K562 (cell line): ENCODE measurements around the gene DHRS13. TPM values are rescaled to one million over a fixed set of nuclear protein-coding genes. Genes with fewer than 3 reads are reported as not detected.

ENCODE experiments used
- BCL6 ChIP-seq: fragments of 250-450 bp; sonication (Bioruptor Pico); IDR thresholded peaks from 2 replicates; pipeline ENCODE4 v1.4.0; 2020
- BCOR ChIP-seq: fragments of 450-650 bp; IDR thresholded peaks from 2 replicates; pipeline ENCODE4 v1.6.1; 2016
- CHD1 ChIP-seq: fragments of 200-600 bp; sonication (generic); IDR thresholded peaks from one replicate; pipeline ENCODE4 v1.6.1; 2012; ENCODE audit warnings: mild to moderate bottlenecking, moderate library complexity, low read length, inconsistent platforms
- CHD2 ChIP-seq: IDR thresholded peaks from 2 replicates; pipeline ENCODE4 v1.6.1; 2011; ENCODE audit warnings: low read depth, low read length
- GATA2 ChIP-seq: sonication (generic); formaldehyde crosslinking; IDR thresholded peaks from 2 replicates; pipeline ENCODE4 v1.4.0; 2020; ENCODE audit warnings: mild to moderate bottlenecking, missing genetic modification reagents
- KLF16 ChIP-seq: IDR thresholded peaks from 2 replicates; pipeline ENCODE4 v1.6.1; 2016; ENCODE audit warnings: antibody characterized with exemption
- MBD2 ChIP-seq: sonication (generic); IDR thresholded peaks from 2 replicates; pipeline ENCODE4 v1.6.1; 2016; ENCODE audit warnings: low read depth, borderline replicate concordance
- RAD21 ChIP-seq, 2 experiments: fragments of 250-450 bp in 1 of 2; fragments of 450-650 bp in 1 of 2; sonication (Bioruptor Pico) in 1 of 2; formaldehyde crosslinking in 1 of 2; IDR thresholded peaks in 1 of 2; conservative IDR thresholded peaks in 1 of 2; 2 replicates each; pipeline versions ENCODE4 v1.4.0 to v1.8.0; 2020 to 2022; ENCODE audit warnings: mild to moderate bottlenecking in 2 of 2, moderate library complexity in 1 of 2
- RBM22 ChIP-seq: fragments of 200-400 bp; formaldehyde crosslinking; IDR thresholded peaks from 2 replicates; pipeline ENCODE4 v1.6.1; 2018; ENCODE audit warnings: low read length, low read depth; ENCODE audit not compliant: poor library complexity, severe bottlenecking
- RCOR1 ChIP-seq, 2 experiments: IDR thresholded peaks; 2 replicates each; pipeline ENCODE4 v1.6.1; 2012; ENCODE audit warnings: low read depth in 2 of 2, low read length in 2 of 2, borderline replicate concordance in 1 of 2, improper control_type of control experiment in 1 of 2
- TCF3 ChIP-seq: sonication (generic); formaldehyde crosslinking; IDR thresholded peaks from 2 replicates; pipeline ENCODE4 v1.4.0; 2020; ENCODE audit warnings: mild to moderate bottlenecking, missing genetic modification reagents
- TEAD2 ChIP-seq: fragments of 450-650 bp; IDR thresholded peaks from 2 replicates; pipeline ENCODE4 v1.6.1; 2016; ENCODE audit warnings: missing genetic modification characterization, control low read depth, missing compliant biosample characterization
- TRIM24 ChIP-seq, 2 experiments: fragments of 450-650 bp; IDR thresholded peaks; 2 replicates each; pipeline ENCODE4 v1.6.1; 2016
- ZNF143 ChIP-seq: sonication (generic); formaldehyde crosslinking; IDR thresholded peaks from 2 replicates; pipeline ENCODE4 v1.9.0; 2022; ENCODE audit warnings: mild to moderate bottlenecking, missing genetic modification reagents
- ZNF311 ChIP-seq: fragments of 250-450 bp; sonication (Bioruptor Pico); IDR thresholded peaks from 2 replicates; pipeline ENCODE4 v1.4.0; 2020; ENCODE audit warnings: mild to moderate bottlenecking, moderate library complexity
- ZNF444 ChIP-seq: fragments of 250-450 bp; sonication (Bioruptor Pico); IDR thresholded peaks from 2 replicates; pipeline ENCODE4 v1.4.0; 2020; ENCODE audit warnings: mild to moderate bottlenecking, moderate library complexity
- ZNF57 ChIP-seq: fragments of 450-650 bp; formaldehyde crosslinking; IDR thresholded peaks from 2 replicates; pipeline ENCODE4 v1.4.0; 2020; ENCODE audit warnings: mild to moderate bottlenecking, moderate library complexity
- ZNF668 ChIP-seq: fragments of 250-450 bp; sonication (Bioruptor Pico); IDR thresholded peaks from 2 replicates; pipeline ENCODE4 v1.8.0; 2022; ENCODE audit warnings: mild to moderate bottlenecking, inconsistent platforms
- polyA plus RNA-seq, 8 experiments: library from polyadenylated mRNA; depleted of rRNA in 4 of 8; stranded (reverse) in 5 of 8; unstranded in 3 of 8; fragments of >200 nt; fragmentation: Nextera tagmentation in 2 of 8; fragmentation: Illumina TruSeq in 1 of 8; extraction: Ambion mirVana in 2 of 8; extraction: Trizol in 1 of 8; gene quantifications; 2 replicates each; pipeline versions ENCODE4 v1.2.1 to v1.2.3, GENCODE V29; 2011 to 2014; ENCODE audit warnings: inconsistent platforms in 1 of 8, missing spikeins in 1 of 8
- total RNA-seq, 7 experiments: library from RNA; depleted of rRNA in 6 of 7; stranded (reverse); fragments of >200 nt in 6 of 7; fragmentation: Illumina TruSeq in 2 of 7; extraction: Trizol in 2 of 7; gene quantifications; 2 replicates each; pipeline versions ENCODE4 v1.2.1 to v1.2.3, GENCODE V29; 2011 to 2021; ENCODE audit warnings: low replicate concordance in 1 of 7
- TF ChIP-seq, protein P1 (sequence below): sonication (generic); formaldehyde crosslinking; IDR thresholded peaks from 2 replicates; pipeline ENCODE4 v1.8.1; 2023; ENCODE audit warnings: mild to moderate bottlenecking, missing genetic modification reagents
- TF ChIP-seq, protein P2 (sequence below): sonication (generic); formaldehyde crosslinking; IDR thresholded peaks from 2 replicates; pipeline ENCODE4 v1.8.0; 2022; ENCODE audit warnings: mild to moderate bottlenecking, missing genetic modification reagents
- TF ChIP-seq, protein P3 (sequence below): fragments of 250-450 bp; sonication (Bioruptor Pico); IDR thresholded peaks from 2 replicates; pipeline ENCODE4 v1.8.0; 2021; ENCODE audit warnings: moderate library complexity, mild to moderate bottlenecking, inconsistent platforms

Gene DHRS13
- total and polyA plus RNA-seq, 9 of the 15 experiments (the other 6 are each of a cell fraction or from before 2014, with no cell fraction given), result 0.32 to 52.3 (median 34.3) TPM; not detected in 1

DNA sequence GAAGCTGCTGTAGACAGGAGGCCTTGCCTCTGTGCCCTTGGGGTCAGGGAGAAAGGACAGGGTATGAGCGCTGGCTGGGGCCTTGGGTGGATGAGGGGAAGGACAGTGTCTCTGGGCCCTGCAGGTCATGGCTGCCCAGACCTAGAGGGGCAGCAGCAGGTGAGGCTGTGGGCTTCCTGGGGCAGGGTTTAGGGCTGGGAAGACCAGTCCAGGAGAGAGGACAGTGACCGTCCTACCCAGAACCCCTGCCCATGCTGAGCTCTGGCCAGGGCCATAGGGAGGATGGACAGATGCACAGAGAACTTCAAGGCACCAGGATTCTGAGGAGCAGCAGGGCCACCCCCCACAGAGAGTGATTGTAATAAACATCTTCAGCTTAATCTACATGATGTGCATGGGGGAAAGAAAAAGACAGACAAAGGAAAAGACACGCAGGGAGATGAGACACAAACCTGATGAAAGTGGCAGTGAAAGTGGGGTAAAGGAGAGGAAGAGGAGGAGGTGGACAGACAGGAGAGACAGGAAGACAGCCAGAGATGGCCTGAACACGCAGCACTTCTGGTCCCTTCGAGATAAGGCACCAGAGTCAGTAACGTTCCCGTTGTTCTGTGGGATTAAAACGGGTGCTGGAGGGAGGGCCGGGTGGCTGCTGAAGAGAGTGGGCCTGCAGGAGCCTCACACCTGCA is 22.9 kb downstream of the DHRS13 start (continued):
- TF ChIP-seq ZNF668 (CRISPR knock-in tag) (no peak), ZNF57 (CRISPR knock-in tag) (no peak), RCOR1 (IDR thresholded peaks at IDR 0.05; ENCODE audit: borderline replicate concordance in 1 of 2, low read depth in 2 of 2, low read length in 2 of 2) (no peak), MBD2 (no peak), RBM22 (no peak), TRIM24 (IDR thresholded peaks at IDR 0.05) (peak in 1 of 2 experiments; percentile 31; a peak in 1 of 4 replicates), CHD1 (no peak), BCL6 (CRISPR knock-in tag) (no peak), BCOR (peak; percentile 28; the same call in 1 of the 2 replicates), KLF16 (no peak), GATA2 (CRISPR knock-in tag) (no peak), TEAD2 (no peak), ZNF444 (CRISPR knock-in tag) (no peak), TCF3 (CRISPR knock-in tag) (peak; percentile 72), ZNF143 (CRISPR knock-in tag) (no peak), CHD2 (no peak), RAD21 (CRISPR knock-in tag; conservative IDR thresholded peaks at IDR 0.05 in 1 of 2, IDR thresholded peaks at IDR 0.05 in 1 of 2) (no peak), ZNF311 (no peak)
- TF ChIP-seq, protein P1, sequence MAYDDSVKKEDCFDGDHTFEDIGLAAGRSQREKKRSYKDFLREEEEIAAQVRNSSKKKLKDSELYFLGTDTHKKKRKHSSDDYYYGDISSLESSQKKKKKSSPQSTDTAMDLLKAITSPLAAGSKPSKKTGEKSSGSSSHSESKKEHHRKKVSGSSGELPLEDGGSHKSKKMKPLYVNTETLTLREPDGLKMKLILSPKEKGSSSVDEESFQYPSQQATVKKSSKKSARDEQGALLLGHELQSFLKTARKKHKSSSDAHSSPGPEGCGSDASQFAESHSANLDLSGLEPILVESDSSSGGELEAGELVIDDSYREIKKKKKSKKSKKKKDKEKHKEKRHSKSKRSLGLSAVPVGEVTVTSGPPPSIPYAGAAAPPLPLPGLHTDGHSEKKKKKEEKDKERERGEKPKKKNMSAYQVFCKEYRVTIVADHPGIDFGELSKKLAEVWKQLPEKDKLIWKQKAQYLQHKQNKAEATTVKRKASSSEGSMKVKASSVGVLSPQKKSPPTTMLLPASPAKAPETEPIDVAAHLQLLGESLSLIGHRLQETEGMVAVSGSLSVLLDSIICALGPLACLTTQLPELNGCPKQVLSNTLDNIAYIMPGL, result no peak
- TF ChIP-seq, protein P2, sequence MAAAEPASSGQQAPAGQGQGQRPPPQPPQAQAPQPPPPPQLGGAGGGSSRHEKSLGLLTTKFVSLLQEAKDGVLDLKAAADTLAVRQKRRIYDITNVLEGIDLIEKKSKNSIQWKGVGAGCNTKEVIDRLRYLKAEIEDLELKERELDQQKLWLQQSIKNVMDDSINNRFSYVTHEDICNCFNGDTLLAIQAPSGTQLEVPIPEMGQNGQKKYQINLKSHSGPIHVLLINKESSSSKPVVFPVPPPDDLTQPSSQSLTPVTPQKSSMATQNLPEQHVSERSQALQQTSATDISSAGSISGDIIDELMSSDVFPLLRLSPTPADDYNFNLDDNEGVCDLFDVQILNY (CRISPR knock-in tag), result no peak
- TF ChIP-seq, protein P3, sequence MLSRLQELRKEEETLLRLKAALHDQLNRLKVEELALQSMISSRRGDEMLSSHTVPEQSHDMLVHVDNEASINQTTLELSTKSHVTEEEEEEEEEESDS (CRISPR knock-in tag), result no peak
